PC-9 (cell line): ENCODE measurements around the gene NRM.

Experiments used
- CTCF ChIP-seq: fragments of 200-600 bp; sonication (generic); conservative IDR thresholded peaks from 2 replicates; pipeline ENCODE4 v1.6.1; 2017; ENCODE audit warnings: mixed run types, antibody characterized with exemption, mild to moderate bottlenecking, moderate library complexity
- EZH2 ChIP-seq: fragments of 200-600 bp; sonication (generic); IDR thresholded peaks from 2 replicates; pipeline ENCODE4 v1.8.0; 2017; ENCODE audit warnings: antibody characterized with exemption, low read depth

GRCh38 chr6:30719356-30719755, 28.6 kb upstream of the NRM start:
- TF ChIP-seq EZH2: no peak
- TF ChIP-seq CTCF: no peak
